Measurements from ENCODE around the gene RASSF10.

The RASSF10 gene

GRCh38 chr11:13008625-13009475, at the start of gene RASSF10:
Gene RASSF10 (plus strand): TSS chr11:13009316. CDS start chr11:13009577, 261 bp downstream.
- peak; percentile 23 for DNase-seq

GRCh38 chr11:12961615-12962014, 47.5 kb upstream of the RASSF10 start:
- DNase-seq, result no peak

- no peak for DNase-seq
Measured at GRCh38 chr11:12962306-12962705, 46.8 kb upstream of the RASSF10 start.

- DNase-seq, result no peak
Measured at GRCh38 chr11:12963051-12963450, 46.1 kb upstream of the RASSF10 start.

- peak; percentile 77 for DNase-seq
Measured at GRCh38 chr11:12963792-12964536, 45.2 kb upstream of the RASSF10 start.

- no peak for DNase-seq
Measured at GRCh38 chr11:12964650-12965049, 44.5 kb upstream of the RASSF10 start.

- no peak for DNase-seq
Measured at GRCh38 chr11:12966002-12966401, 43.1 kb upstream of the RASSF10 start.

GRCh38 chr11:12968101-12968500, 41.0 kb upstream of the RASSF10 start:
- DNase-seq, result no peak

GRCh38 chr11:12968826-12969225, 40.3 kb upstream of the RASSF10 start:
- no peak for DNase-seq

- no peak for DNase-seq
Measured at GRCh38 chr11:12971955-12972354, 37.2 kb upstream of the RASSF10 start.

GRCh38 chr11:12973528-12974181, 35.5 kb upstream of the RASSF10 start:
- no peak for DNase-seq

- no peak for DNase-seq
Measured at GRCh38 chr11:12975195-12975594, 33.9 kb upstream of the RASSF10 start.

GRCh38 chr11:12979928-12980689, 29.0 kb upstream of the RASSF10 start:
- DNase-seq, result no peak

- no peak for DNase-seq
Measured at GRCh38 chr11:12981676-12982522, 27.2 kb upstream of the RASSF10 start.

- DNase-seq, result no peak
Measured at GRCh38 chr11:12983336-12983735, 25.8 kb upstream of the RASSF10 start.

GRCh38 chr11:12986194-12986898, 22.8 kb upstream of the RASSF10 start:
- DNase-seq, result no peak

- DNase-seq, result no peak
Measured at GRCh38 chr11:12989428-12990161, 19.5 kb upstream of the RASSF10 start.

- no peak for DNase-seq
Measured at GRCh38 chr11:12990162-12990480, 19.0 kb upstream of the RASSF10 start.

- DNase-seq, result no peak
Measured at GRCh38 chr11:12991426-12991825, 17.7 kb upstream of the RASSF10 start.

- DNase-seq, result no peak
Measured at GRCh38 chr11:12993626-12994025, 15.5 kb upstream of the RASSF10 start.

- no peak for DNase-seq
Measured at GRCh38 chr11:12994476-12994875, 14.6 kb upstream of the RASSF10 start.
